GM12874 (cell line): Measurements from ENCODE around the gene HOXA2.

Experiments used
- TF ChIP-seq, protein P1 (sequence below): IDR thresholded peaks from 2 replicates; pipeline ENCODE4 v1.5.1; 2011; ENCODE audit warnings: low read depth, mild to moderate bottlenecking, control low read depth, low read length, moderate library complexity; ENCODE audit not compliant: insufficient read depth

The HOXA2 gene

DNA sequence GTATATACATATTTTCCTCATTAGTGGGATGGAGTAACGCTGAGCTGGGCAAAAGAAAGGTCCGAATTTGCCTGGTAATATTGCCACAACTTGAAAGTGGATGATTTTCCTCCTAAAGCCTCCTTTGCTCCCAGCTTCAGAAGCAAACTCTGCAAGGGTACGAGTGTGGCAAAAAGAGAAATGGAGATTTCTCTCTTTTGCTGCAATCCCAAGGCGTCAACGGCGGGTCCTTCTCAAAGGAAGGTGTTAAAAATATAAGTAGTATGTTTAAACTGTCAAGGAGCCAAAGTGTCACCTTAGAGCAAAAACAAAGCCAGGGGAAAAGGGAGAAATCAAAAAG is 12.4 kb upstream of the HOXA2 start:
- TF ChIP-seq, protein P1, sequence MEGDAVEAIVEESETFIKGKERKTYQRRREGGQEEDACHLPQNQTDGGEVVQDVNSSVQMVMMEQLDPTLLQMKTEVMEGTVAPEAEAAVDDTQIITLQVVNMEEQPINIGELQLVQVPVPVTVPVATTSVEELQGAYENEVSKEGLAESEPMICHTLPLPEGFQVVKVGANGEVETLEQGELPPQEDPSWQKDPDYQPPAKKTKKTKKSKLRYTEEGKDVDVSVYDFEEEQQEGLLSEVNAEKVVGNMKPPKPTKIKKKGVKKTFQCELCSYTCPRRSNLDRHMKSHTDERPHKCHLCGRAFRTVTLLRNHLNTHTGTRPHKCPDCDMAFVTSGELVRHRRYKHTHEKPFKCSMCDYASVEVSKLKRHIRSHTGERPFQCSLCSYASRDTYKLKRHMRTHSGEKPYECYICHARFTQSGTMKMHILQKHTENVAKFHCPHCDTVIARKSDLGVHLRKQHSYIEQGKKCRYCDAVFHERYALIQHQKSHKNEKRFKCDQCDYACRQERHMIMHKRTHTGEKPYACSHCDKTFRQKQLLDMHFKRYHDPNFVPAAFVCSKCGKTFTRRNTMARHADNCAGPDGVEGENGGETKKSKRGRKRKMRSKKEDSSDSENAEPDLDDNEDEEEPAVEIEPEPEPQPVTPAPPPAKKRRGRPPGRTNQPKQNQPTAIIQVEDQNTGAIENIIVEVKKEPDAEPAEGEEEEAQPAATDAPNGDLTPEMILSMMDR: no peak

DNA sequence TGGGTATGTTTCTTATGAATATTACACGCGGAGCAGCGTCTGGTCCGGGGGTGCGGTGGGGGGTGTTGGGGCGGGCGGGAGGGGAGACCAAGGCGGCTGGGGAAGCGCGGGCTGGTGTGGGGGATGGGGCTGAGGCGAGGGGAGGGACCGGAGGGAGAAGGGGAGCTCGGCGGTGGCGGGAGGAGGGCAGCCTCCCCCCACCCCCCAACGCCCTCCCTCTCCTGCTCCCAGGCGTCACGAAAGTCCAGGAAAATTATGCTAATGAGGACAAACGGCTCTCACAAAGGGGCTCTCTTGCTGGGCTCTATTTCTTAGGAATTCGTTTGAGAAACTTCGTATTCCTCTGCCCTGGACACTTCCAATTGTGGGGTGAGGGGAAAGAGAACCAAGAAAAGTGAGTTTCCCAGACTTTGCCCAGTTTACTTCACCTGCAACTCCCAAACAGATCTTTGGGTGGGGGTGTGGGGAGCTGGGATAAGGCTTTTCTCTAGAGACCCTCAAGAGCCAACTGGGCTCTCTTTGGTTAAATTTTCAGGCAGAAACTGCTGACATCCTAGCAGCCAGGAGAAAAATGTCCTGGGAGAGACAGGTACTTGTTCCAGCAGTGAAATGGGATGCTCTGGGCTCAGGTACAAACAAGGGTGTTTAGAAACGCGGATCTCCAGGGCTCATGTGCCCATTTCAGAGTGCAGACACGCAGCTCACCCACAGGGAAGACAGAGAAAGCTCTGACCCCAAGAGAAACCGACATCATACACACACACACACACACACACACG is 11.7 kb upstream of the HOXA2 start:
- TF ChIP-seq, protein P1: no peak

DNA sequence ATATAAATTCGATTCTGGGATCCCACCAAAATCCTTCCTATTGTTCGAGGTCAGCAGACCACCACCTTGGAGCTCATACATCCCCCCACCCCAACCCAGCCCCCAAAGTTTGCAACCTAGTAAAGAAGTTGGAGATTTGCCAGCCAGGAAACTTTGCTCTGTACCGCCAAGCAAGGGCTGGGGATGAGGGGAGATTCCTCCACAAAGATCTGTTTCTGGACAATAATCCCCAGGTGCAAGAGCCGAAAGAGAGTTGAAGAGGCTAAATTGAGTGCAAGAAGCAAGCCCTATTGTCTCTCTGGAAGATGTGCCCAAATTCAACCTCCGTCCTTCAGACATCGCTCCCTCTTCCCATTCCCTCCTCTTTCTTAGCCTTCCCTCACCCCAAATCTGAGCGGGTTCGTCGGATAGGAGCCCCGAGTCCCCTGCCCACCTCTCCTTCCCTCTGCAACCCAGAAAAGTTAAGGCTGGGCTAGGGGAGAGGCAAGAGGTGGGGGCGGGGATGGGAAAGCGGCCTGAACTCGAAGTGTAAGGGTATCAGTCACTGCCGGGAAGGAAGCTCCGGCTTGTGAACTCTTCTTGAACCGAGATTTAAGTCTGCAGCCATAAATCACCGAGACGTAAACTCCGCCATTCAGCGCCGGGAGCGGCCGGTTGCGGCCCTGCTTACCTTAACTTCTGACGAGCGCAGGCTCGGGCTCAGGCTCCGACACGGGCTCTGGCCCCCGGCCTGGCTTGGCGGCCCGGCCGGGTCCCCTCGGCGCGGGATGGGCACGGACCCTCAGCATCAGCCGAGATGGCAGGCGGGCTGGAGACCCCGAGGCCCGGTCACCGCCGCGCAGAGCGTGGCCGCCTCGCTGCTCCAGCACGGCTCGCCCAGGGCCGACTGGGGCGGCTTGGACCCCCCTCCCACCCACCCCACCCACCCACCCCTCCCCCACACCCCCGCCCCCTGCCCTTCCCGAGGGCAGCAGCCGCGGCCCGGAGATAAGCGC is 10.8 kb upstream of the HOXA2 start:
- TF ChIP-seq, protein P1: no peak

DNA sequence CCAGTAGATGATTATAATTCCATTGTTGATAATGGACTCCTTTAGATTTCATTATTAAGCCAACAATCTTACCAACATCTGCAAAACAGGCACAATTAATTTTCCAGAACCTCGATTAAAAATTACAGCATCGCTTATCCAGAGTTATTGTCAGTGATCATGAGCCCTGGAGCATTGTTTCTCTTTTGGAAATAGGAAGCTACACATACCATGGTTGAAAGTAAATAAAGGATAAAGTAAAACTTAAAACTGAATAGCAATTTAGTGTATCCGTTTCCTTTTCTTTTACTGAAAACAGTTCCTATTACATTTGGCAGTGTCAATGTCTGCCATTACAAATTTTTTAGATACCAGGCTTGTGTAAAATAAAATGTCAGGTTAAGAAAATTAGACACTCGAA is 9.9 kb upstream of the HOXA2 start:
- TF ChIP-seq, protein P1: no peak

DNA sequence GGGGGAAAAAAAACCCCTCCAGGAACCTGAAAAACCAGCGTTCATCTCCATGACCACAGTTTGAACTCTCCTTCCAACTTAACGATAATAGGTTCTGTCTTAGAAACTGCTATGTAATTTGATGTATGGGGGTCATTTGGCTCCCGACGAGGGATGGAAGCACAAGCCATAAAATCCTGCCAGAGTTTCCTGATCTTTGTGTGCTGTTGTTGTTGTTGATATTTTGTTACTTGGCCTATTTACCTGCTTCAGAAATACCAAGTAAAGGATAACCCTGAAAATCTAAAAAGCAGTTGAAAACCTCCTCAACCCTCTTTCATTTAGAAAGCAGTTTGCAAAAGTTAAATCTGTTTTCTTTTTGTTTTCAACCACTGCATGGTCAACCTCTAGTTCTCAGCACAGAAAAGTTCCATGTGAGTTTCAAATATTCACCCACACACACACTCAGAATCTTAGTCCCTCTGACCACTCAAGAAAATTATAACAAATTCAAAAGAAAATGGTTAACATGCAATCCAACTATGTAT is 9.3 kb upstream of the HOXA2 start:
- TF ChIP-seq, protein P1: no peak

DNA sequence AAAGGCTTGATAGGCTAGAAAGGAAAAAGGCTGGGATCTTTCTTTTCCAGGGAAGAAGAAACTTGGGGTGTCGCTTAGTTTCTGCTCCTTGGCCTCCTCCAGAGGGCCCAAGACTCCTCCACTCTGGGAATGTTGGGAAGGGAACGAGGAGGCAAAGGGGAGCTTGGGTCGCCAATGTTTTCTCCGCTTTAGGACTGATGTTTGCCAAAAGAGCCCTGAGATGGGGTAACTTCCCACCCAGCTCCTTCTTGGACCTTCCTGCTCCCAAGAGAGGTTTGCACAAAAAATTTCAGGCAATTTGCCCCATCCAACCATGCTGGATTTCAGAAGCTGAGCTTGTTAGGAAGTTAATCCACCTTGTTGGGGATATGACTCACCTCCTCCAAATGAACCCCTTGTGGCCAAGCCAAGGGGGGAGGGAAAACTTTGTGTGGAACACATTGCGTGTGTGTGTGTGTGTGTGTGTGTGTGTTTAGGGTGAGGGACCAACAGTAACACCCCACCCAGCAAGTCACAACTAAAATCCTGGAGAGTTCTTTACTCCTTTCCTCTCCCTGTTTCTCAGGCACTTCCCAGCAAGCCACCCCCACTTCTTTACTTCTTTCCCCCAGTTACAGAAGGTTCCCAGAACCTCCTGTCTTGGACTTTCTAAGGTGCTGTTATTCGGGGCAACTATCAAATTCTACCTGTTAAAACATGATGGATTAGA is 8.7 kb upstream of the HOXA2 start:
- TF ChIP-seq, protein P1: no peak
